ENCODE results near the gene PRKCA.

DNA sequence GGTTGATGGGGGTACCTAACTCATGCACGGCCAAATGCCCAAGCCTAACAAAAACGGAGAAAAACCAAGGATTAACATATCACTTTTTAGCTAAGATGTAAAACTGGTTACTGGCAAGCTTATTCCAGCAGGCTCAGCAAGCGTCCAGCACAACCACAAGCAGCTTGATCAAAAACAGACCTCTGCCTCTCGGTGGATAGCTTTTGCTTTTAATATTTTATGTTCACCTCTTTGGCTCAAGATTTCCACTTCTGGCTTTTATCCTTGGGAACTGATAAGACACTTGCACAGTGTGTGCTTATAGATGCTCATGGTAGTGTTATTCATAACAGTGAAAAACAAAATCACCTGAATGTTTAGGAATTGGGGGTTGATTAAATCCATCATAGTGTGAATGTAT, 325.6 kb downstream of the PRKCA start:
- TF ChIP-seq, protein P1, sequence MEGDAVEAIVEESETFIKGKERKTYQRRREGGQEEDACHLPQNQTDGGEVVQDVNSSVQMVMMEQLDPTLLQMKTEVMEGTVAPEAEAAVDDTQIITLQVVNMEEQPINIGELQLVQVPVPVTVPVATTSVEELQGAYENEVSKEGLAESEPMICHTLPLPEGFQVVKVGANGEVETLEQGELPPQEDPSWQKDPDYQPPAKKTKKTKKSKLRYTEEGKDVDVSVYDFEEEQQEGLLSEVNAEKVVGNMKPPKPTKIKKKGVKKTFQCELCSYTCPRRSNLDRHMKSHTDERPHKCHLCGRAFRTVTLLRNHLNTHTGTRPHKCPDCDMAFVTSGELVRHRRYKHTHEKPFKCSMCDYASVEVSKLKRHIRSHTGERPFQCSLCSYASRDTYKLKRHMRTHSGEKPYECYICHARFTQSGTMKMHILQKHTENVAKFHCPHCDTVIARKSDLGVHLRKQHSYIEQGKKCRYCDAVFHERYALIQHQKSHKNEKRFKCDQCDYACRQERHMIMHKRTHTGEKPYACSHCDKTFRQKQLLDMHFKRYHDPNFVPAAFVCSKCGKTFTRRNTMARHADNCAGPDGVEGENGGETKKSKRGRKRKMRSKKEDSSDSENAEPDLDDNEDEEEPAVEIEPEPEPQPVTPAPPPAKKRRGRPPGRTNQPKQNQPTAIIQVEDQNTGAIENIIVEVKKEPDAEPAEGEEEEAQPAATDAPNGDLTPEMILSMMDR (conservative IDR thresholded peaks at IDR 0.05; ENCODE audit: low read depth, low read length): no peak
- no peak for TF ChIP-seq EZH2 (IDR thresholded peaks at IDR 0.05; ENCODE audit: low read length, unreplicated experiment)
- no peak for TF ChIP-seq EZH2phosphoT487 (IDR thresholded peaks at IDR 0.05; ENCODE audit: borderline replicate concordance, low read length)
